VCaP (cell line): Measurements from ENCODE around the gene CSNK2A1.
"Not testable (repeated sequence)": the region's sequence is repeated elsewhere in the genome, so short reads cannot be mapped to it uniquely, and the experiment has no call there.

Experiments used
- H3K27ac ChIP-seq: fragments of 450-650 bp; 2 replicates; pipeline ENCODE4 v1.5.1; 2017
- TF ChIP-seq, protein P1 (sequence below): fragments of 450-650 bp; conservative IDR thresholded peaks from 2 replicates; pipeline ENCODE4 v1.5.1; 2017; ENCODE audit warnings: mild to moderate bottlenecking, moderate library complexity

Gene CSNK2A1

DNA sequence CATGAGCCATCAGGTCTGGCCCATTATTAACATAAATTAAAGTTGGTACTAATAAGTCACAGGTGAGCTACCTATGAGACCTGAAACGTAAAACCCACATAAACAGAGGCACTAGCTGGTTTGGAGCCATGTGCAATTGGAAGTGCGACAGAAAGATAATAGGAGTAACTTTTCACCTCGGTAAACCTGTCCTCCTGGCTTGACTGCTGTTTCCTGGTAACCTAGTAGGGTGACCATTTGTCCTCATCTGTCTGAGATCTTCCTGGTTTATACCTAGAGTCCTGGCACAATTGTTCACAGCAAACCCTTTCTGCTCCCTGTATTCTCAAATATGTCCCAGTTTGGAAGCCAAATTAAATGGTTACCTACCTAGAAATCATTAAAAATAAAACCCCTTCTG is 88.6 kb downstream of the CSNK2A1 start:
- H3K27ac ChIP-seq = peak overlapping the region; percentile 49
- TF ChIP-seq, protein P1, sequence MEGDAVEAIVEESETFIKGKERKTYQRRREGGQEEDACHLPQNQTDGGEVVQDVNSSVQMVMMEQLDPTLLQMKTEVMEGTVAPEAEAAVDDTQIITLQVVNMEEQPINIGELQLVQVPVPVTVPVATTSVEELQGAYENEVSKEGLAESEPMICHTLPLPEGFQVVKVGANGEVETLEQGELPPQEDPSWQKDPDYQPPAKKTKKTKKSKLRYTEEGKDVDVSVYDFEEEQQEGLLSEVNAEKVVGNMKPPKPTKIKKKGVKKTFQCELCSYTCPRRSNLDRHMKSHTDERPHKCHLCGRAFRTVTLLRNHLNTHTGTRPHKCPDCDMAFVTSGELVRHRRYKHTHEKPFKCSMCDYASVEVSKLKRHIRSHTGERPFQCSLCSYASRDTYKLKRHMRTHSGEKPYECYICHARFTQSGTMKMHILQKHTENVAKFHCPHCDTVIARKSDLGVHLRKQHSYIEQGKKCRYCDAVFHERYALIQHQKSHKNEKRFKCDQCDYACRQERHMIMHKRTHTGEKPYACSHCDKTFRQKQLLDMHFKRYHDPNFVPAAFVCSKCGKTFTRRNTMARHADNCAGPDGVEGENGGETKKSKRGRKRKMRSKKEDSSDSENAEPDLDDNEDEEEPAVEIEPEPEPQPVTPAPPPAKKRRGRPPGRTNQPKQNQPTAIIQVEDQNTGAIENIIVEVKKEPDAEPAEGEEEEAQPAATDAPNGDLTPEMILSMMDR = no peak

DNA sequence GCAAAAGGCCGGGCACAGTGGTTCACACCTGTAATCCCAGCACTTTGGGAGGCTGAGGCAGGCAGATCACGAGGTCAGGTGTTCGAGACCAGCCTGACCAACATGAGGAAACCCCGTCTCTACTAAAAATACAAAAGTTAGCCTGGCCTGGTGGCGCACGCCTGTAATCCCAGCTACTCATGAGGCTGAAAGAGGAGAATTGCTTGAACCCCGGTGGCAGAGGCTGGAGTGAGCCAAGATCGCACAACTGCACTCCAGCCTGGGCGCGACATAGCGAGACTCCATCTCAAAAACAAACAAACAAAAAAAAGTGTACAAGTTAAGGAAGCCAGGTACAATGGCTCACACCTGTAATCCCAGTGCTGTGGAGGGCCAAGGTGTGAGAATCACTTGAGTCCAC is 91.6 kb downstream of the CSNK2A1 start:
- not testable (repeated sequence) for H3K27ac ChIP-seq

DNA sequence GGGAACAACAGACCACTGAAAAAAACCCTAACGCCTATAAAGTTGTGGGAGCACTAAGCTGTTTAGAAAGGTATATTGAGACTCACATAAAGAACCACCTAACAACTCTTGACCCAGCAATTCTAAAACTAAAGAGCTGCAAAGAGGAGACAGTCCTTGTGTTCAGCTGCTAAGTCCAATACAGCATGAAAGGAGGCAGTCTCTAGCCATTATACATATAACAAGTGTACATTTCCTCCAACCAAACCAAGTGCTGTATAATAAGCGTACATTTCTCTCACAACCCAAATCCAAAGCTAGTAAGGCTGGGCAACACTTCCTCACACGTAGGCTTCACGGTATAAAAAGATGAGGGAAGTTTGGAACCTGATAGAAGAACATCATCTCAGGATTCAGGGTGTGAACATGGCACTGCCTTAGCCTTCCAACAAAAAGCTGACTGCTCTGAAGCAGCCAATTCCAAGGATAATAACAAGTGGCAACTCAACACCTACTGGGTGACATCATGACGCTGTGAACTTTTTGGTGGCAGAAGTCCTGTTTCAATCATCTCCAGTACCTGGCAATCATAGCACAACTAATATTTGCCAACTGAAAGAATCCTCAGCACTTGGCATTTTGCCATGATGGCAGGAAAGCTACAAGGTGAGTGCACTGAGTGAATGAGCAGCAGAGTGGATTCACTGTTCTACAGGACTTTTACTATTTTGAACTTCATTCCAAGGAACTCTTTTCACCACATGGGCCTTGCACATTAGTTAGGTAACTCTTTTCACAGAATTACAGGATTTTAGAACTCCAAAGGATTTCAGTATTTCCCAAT is 97.9 kb downstream of the CSNK2A1 start:
- TF ChIP-seq, protein P1 = no peak
- H3K27ac ChIP-seq = peak overlapping the region; percentile 12

DNA sequence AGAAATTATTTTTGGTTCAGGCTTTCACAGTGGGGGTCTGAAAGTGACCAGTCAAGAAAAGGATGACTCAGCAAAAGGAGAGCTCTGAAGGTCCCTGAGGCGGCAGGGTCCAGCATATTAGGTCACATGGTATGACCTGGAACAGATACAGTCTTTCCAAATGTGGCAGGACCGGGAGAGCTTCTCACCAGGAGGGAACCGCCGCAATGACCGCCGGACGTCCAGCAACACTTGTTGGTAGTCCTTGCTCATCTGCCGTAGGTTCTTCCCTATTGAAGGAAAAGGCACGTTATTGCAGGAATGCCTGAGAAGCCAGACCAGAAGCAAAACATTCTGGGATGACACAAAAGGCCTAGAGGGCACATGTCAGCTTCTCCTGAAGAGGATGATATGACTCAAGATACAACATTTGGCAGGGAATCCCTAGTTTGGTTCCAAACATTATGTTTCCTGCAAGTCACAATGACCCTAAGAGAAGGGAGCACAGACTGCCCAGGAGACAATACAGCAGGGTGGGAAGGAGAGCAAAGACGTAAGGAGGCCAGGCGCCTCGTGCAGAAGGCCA is 98.6 kb downstream of the CSNK2A1 start:
- H3K27ac ChIP-seq = peak overlapping the region; percentile 12; the same call in 1 of the 2 replicates
- TF ChIP-seq, protein P1 = no peak

DNA sequence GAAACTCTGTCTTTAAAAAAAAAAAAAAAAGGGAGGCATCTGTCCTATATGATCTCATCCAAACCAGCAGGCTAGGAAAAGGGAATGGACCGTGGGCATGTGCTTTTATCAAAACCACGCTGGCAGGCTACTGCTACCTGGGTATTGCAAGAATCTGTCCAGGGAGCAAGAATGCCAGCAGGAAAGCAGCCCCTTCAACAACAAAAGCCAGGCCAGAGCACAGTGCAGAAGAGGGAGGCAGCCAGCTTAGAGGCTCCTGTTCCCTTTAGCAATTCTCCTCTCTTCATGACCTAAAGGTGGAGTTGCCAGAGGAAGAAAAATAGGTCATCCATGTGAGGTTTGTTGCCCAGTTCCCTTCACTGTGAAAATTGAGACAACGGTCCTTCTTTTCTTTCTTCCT is 99.5 kb downstream of the CSNK2A1 start:
- TF ChIP-seq, protein P1 = no peak
- no peak overlapping the region for H3K27ac ChIP-seq

DNA sequence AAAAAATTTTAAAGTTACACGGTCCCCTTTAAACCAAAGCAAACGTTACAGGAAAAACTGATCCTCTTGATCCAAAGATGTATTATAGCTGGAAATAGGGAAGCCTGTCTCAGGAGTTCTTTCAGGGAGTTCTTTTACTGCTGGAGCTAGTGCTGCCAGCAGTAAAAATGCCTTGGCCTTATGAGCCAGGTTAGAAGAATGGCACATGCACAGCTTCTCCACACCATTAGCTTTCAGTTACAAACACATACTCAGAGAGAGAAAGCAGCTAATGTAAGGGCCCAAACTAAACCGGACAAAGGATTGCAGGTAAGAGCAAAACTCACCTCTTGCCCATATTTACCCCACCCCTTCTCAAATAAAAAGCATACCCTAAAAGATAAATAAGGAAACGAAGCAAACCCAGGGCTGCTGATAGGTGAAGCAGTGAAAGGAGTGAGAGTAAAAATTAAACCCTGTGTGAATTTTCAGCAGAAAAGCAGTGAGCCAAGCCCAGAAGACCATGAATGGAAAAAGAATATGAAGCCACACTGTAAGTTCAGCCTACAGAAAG is 100.3 kb downstream of the CSNK2A1 start:
- H3K27ac ChIP-seq = no peak overlapping the region
- TF ChIP-seq, protein P1 = no peak

DNA sequence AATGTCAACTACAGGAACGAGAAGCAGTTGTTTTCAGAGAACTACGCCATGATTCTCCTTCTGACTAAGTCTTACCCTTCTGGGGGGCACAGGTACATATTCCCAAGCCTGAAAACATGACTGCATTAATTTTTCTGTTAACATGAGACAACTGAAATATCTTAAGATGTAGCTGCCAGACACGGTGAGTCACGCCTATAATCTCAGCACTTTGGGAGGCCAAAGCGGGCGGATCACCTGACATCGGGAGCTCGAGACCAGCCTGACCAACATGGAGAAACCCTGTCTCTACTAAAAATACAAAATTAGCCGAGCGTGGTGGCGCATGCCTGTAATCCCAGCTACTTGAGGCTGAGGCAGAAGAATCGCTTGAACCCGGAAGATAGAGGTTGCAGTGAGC is 103.0 kb downstream of the CSNK2A1 start:
- TF ChIP-seq, protein P1 = no peak
- H3K27ac ChIP-seq = no peak overlapping the region

DNA sequence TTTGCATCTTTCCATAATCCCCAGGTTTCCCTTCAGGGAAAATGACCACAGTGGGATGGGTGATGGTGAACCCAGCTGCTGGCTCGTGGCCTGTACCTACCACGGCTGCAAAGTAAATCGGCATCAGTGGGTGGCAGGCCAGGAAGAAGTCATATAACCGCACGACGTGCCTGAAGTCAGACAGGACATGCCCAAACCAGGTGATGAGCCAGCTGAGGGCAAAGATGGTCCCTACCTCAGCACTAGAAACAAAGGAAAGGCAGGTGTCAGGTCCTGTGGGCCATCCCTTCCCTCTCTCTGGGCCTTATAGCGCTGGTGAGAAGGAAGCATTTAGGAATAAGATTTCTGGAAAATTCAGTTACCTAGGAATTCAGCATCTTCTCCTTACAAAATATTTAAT is 103.4 kb downstream of the CSNK2A1 start:
- H3K27ac ChIP-seq = no peak overlapping the region
- TF ChIP-seq, protein P1 = no peak
